HG03196 (cell line): Measurements from ENCODE around the gene CLIC5.

Source experiments
- ATAC-seq: cut with Tn5 transposase; IDR thresholded peaks from one replicate; pipeline ENCODE4 v1.9.1; 2021; ENCODE audit not compliant: unreplicated experiment

The CLIC5 gene

GRCh38 chr6:46000905-46001304 lies 14.8 kb downstream of the CLIC5 start:
- no peak for ATAC-seq

GRCh38 chr6:45998524-45998923 lies 17.1 kb downstream of the CLIC5 start:
- no peak for ATAC-seq

GRCh38 chr6:45997875-45998506 lies 17.7 kb downstream of the CLIC5 start:
- no peak for ATAC-seq

GRCh38 chr6:45991189-45991588 lies 24.5 kb downstream of the CLIC5 start:
- ATAC-seq: no peak

DNA sequence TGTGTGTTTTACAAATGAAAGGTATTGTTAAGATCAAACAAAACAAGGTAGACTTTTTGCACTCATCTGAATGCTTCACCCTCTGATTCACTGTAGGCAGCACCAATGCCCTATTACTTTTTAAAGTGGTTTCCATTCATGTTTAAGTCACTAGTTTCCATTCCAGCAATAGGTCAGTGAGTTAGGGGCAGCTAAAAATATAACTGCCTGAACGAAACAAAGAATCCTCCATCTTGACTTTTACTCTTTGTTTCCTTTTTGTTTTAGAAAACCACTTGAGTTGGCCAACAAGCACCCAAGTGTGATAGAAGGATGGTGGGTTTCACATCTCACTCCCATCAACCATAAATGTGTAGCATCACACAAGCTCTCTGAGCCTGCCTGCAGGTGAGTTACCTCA lies 25.5 kb downstream of the CLIC5 start:
- ATAC-seq: no peak

GRCh38 chr6:45988635-45989034 lies 27.0 kb downstream of the CLIC5 start:
- ATAC-seq: no peak

DNA sequence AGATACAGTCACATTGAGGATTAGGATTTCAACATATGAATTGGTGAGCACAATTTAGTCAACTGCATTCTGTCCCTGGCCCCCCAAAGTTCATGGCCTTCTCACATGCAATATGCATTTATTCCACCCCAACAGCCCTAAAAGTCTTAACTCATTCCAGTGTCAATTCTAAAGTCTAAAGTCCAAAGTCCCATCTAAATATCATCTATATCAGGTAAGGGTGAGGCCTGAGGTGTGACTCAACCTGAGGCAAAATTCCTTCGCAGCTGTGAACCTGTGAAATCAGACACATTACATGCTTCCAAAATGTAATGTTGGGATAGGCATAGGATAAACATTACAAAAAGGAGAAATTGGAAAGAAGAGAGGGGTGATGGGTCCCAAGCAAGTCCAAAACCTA lies 27.8 kb downstream of the CLIC5 start:
- ATAC-seq: no peak

- ATAC-seq: no peak
Observed at GRCh38 chr6:45986746-45987274, 28.9 kb downstream of the CLIC5 start.

GRCh38 chr6:45984788-45985425 lies 30.8 kb downstream of the CLIC5 start:
- ATAC-seq: no peak

DNA sequence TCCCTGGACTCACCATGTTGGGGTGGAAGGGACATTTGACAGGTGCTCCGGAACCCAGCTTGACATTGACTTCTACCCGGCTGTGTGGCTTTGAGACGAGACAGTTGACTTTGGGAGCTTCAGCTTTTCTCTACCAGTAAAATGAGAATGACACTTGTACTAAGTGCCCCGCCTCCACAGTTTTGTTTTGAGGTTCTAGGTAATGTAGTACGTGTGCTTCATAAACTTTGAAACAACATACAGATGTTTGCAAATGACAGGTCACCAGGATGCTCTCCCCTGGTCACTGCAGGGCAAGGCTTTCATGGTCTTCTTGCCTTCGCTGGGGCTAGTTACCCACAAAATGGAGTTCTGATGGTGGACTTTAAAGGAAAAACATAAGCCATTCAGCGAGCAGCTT lies 31.3 kb downstream of the CLIC5 start:
- no peak for ATAC-seq

DNA sequence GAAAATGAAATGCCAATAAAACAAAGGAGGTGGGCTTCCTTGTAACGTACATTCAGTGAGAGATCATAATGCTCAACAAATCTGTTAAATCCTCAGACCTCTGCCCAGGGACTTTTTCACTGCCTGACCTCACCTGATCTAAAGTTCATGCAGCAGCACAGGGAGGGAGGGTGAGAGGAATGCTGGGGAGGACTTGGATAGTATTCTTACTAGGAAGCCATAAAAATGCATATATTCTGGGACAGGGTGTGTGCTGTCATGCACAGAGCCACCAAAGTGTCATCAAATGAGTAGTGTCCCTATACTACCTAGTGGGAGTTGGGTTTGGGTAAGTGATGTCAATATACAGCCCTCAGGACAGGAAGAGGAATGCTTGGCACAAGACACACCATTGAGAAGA lies 32.6 kb downstream of the CLIC5 start:
- no peak for ATAC-seq

GRCh38 chr6:45982280-45983036 lies 33.2 kb downstream of the CLIC5 start:
- ATAC-seq: no peak

DNA sequence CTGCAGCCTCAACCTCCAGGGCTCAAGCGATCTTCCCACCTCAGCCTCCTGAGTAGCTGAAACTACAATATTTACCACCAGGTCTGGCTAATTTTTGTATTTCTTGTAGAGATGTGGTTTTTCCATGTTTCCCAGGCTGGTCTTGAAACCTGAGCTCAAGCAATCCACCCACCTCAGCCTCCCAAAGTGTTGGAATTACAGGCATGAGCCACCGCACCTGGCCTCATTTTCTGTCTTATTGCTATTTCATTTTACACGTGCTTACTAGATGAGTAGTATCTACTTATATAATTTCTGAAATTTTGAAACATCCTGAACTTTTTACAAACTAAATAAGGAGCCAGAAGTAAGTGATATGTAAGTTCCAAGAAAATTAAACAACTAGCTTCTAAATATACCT lies 34.6 kb downstream of the CLIC5 start:
- no peak for ATAC-seq

- no peak for ATAC-seq
Observed at GRCh38 chr6:45979311-45979710, 36.3 kb downstream of the CLIC5 start.

- ATAC-seq: no peak
Observed at GRCh38 chr6:45974596-45974995, 41.1 kb downstream of the CLIC5 start.

GRCh38 chr6:45972795-45973503 lies 42.7 kb downstream of the CLIC5 start:
- ATAC-seq: no peak

GRCh38 chr6:45971287-45971686 lies 44.4 kb downstream of the CLIC5 start:
- no peak for ATAC-seq

GRCh38 chr6:45970326-45970725 lies 45.3 kb downstream of the CLIC5 start:
- no peak for ATAC-seq

DNA sequence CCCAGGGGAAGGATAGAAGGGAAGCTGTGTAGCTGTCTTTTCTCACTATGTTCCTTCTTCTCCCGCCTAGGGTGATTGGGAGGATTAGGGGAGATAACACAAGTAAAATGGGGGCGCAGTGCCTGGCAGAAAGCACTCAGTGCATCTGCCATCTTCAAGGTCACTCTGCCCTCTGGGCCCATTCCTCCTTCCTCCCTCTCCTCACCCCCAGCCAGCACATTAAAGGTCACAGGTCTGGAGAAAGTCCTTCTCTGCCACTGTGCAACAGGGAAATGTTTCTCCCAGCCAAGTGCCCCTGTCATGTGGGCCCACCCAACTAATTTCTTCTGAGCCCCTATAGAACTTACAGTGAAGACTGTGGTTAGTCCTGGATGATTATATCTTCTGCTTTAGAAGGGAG lies 45.8 kb downstream of the CLIC5 start:
- no peak for ATAC-seq

GRCh38 chr6:45969026-45969425 lies 46.6 kb downstream of the CLIC5 start:
- ATAC-seq: no peak

GRCh38 chr6:45967363-45967762 lies 48.3 kb downstream of the CLIC5 start:
- no peak for ATAC-seq
